GM19099 (cell line): ENCODE data around the gene RNF145.

Experiments used
- POLR2A ChIP-seq: IDR thresholded peaks from 3 replicates; pipeline ENCODE4 v1.6.1; 2011; ENCODE audit warnings: low read depth; ENCODE audit not compliant: insufficient read length; ENCODE audit errors: extremely low read depth

RNF145 gene, protein sequence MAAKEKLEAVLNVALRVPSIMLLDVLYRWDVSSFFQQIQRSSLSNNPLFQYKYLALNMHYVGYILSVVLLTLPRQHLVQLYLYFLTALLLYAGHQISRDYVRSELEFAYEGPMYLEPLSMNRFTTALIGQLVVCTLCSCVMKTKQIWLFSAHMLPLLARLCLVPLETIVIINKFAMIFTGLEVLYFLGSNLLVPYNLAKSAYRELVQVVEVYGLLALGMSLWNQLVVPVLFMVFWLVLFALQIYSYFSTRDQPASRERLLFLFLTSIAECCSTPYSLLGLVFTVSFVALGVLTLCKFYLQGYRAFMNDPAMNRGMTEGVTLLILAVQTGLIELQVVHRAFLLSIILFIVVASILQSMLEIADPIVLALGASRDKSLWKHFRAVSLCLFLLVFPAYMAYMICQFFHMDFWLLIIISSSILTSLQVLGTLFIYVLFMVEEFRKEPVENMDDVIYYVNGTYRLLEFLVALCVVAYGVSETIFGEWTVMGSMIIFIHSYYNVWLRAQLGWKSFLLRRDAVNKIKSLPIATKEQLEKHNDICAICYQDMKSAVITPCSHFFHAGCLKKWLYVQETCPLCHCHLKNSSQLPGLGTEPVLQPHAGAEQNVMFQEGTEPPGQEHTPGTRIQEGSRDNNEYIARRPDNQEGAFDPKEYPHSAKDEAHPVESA

GRCh38 chr5:159209438-159210209 lies at the start of gene RNF145:
Gene RNF145, minus strand, starts transcription at chr5:159209553. Its CDS starts 5,936 bp downstream, at chr5:159203617.
- TF ChIP-seq POLR2A: peak; percentile 75

DNA sequence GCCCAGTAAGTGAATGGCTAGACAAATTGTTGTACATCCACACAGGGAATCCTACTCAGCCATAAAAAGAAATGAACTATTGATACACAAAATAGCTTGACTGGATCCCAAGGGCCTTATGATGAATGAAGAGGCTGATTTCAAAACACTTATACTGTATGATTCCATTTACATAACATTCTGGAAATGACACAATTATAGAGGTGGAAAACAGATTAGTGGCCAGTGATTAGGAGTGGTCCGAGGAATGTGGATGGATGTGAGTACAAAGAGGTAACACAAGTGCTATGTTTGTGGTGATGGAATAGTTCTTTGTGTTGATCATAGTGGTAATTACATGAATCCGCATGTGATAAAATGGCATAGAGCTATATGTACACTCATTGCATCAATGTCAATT lies 49.0 kb upstream of the RNF145 start:
- no peak for TF ChIP-seq POLR2A

DNA sequence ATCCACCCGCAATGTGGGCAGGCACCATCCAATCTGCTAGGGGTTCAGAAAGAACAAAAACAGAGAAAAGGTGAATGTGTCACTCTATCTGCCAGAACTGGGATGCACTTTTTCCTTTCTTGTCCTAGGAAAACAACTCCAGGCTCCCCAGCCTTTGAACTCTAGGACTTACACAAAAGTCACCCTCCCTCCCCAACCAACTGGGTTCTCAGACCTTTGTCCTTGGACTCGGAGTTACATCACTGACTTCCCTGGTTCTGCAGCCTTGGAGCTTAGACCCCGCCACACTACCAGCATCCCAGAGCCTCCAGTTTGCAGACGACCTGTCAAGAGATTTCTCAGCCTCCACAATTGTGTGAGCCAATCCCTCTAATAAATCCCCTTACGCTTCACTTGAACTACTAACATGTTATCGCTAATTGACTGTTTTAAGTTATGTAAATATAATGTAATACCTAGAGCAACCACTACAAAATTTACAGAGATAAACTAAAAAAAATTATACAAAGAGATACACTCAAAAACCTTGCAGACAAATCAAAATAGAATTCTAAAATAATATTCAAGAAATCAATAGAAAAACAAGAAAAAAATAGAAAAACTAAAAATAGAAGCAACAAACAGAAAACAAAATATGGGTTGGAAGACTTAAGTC lies 48.4 kb upstream of the RNF145 start:
- TF ChIP-seq POLR2A: no peak

GRCh38 chr5:159257007-159257406 lies 47.7 kb upstream of the RNF145 start:
- no peak for TF ChIP-seq POLR2A

GRCh38 chr5:159252195-159252594 lies 42.8 kb upstream of the RNF145 start:
- TF ChIP-seq POLR2A: no peak

DNA sequence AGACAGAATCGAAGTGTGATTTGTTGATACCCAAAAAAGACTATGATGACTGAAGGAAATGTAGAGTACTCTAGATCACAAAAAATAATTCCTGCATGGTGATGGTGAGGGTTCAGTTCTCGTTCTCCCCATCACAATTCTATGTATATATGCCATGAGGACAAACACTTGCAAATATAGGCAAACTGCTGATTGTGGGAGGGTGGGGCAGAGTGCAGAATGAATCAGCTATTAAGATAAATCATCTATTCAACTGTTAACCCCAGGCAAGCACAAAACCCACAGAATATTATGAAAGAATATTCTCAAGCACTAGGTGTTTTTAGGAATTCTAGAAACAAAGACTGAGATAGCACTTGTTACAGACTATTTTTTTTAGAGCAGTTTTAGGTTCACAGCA lies 39.8 kb upstream of the RNF145 start:
- TF ChIP-seq POLR2A: no peak

DNA sequence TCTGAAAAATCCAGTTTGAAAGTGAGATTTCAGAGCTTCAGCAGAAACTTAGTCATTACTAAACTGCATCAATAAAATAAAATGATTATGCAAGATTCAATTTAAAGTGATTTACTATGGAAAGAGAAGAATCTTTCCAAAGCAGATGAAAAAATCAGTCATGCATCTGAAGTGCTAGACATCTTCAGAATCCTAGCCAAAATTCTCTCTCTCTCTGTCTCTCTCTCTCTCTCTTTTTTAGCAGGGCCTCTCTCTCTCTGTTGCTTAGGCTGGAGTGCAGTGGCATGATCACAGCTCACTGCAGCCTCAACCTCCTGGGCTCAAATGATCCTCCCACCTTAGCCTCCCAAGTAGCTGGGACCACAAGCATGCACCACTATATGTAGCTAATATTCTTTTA lies 35.5 kb upstream of the RNF145 start:
- no peak for TF ChIP-seq POLR2A

- no peak for TF ChIP-seq POLR2A
Observed at GRCh38 chr5:159244163-159244562, 34.8 kb upstream of the RNF145 start.

DNA sequence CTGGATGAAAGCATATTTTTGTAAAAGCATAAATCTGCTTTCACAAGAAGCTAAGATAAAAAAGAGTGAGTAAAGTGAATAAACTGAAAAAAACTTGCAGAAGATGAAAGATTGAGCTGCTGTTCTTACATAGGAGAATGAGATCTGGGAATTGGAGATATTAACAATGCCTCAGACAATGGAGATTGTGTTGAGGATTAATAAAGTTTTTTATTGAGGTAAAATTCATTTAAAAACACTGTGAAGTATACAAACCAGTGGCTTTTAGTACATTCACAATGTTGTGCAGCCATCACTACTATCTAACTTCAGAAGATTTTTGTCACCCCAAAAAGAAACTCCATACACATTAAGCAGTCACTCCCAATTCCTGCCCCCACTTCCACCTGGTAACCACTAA lies 34.0 kb upstream of the RNF145 start:
- no peak for TF ChIP-seq POLR2A

DNA sequence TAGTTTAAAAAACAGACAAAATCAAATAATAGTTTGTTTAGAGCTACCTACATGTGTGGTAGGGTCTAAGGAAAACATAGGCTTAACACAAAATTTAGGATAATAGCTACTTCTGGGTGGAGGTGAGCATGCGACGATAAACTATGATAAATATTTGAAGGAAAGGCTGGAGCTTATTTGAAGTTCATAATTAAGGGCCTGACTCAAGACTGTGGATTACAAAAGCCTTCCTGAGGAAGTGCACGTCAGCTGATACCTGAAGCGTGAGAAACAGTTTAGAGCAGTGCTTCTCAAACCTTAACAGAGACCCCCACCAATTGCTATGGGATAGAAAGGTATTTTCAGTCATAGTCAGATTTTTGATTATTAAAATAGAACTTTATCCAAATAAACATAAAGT lies 33.3 kb upstream of the RNF145 start:
- no peak for TF ChIP-seq POLR2A

GRCh38 chr5:159241946-159242552 lies 32.7 kb upstream of the RNF145 start:
- no peak for TF ChIP-seq POLR2A

GRCh38 chr5:159240301-159240870 lies 31.0 kb upstream of the RNF145 start:
- TF ChIP-seq POLR2A: no peak

DNA sequence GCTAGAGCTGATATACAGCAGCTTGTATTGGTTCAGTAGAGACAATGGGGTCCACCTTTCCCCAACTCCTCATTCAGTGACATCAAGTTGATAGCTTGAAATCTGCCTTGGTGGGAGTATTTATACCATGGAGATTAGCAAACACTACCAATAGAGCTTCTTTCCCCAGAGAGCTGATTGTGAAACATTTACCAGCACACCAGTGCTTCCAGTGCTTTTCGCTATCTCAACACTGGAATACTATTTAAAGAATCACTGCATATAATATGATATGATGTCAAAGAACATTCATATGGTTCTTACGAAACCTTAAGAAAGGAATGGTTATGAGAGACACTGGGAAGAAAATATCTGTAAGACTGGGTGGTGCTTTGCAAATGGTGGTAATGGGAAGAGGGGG lies 21.8 kb upstream of the RNF145 start:
- no peak for TF ChIP-seq POLR2A

GRCh38 chr5:159230657-159231056 lies 21.3 kb upstream of the RNF145 start:
- TF ChIP-seq POLR2A: no peak
